HG03025 (cell line): ENCODE measurements around the gene TPMT.
"Not testable (repeated sequence)": the region's sequence is repeated elsewhere in the genome, so short reads cannot be mapped to it uniquely, and the experiment has no call there.

ENCODE experiments used
- ATAC-seq: cut with Tn5 transposase; IDR thresholded peaks from one replicate; pipeline ENCODE4 v1.9.1; 2021; ENCODE audit warnings: mild to moderate bottlenecking, moderate library complexity; ENCODE audit not compliant: unreplicated experiment, low FRiP score

TPMT gene

DNA sequence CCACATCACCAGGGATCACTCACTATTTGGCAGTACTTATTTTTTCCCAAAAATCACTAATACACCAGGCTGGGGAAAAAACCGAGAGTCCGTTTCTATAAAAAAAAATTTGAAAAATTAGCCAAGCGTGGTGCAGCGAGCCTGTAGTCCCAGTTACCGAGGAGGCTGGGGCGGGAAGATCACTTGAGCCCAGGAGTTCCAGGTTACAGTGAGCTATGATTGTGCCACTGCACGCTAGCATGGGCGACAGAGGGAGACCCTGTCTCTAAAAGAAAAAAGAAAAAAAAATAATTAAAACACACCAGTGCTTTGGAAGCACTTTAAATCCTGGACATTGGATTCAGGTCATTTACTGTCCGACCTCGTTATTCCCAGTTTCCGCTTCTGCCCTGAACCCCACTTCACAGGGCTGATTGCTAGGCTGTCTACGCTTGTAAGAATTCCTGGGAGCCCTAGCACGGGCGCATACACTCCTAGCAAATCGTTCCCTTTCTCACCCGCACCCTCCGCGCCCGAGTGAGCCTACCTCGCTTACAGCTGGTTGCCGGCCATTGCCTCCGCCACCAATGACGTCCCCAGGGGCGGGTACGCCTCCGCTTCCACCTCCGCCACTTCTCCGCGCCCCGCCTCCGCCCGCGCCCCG, at the start of gene TPMT:
TSS of gene TPMT (minus strand) at position 571 of the 643 bp plus-strand sequence. CDS start 5,950 bp downstream, outside the sequence.
- ATAC-seq: peak; percentile 54

DNA sequence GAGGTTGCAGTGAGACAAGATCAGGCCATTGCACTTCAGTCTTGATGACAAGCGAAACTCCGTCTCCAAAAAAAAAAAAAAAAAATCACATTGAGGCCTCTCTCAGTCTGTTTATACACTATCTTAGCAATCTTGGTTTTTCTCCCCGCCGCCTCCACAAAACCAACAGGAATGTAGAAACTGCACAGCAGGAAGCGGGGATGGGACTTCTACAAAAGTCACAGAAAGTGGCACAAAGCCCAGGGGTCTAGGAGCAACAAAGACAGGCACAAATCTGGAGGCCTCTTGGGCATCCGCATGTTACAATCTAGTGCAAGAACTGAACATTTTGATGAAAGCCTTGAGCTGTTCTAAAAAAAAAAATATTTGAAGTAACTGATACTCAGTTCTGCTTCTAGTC, 48.9 kb upstream of the TPMT start:
- ATAC-seq: no peak

DNA sequence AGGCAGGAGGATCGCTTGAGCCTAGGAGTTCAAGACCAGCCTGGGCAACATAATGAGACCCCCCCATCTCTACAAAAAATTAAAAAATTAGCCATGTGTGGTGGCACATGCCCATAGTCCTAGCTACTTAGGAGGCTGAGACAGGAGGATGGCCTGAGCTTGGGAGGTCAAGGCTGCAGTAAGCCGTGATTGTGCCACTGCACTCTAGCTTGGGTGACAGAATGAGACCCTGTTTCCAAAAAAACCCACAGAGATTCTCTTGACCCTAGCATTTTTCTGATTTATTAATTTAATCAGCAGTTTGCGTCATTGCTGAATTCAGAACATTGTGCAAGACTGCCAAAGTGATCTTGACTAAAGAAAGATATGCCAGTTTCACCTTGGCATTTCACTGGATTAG, 37.1 kb upstream of the TPMT start:
- ATAC-seq: no peak

DNA sequence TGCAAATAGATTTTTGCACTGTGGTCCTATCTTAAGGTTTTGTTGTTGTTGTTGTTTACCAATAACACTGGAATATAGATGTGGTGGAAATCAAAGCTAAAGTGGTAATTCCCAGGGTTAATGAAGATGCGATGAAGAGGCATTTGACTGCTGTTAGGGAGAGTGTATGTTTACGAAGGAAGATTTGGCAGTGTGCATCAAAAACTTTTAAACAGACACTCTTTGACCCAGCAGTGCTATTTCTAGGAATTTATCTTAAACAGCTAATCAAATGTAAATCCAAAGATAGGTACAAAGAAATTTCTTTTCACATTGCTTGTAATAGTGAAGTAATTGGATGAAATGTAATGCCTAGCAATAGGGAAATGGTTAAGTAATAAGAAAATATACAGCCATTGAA, 34.3 kb upstream of the TPMT start:
- ATAC-seq: no peak

DNA sequence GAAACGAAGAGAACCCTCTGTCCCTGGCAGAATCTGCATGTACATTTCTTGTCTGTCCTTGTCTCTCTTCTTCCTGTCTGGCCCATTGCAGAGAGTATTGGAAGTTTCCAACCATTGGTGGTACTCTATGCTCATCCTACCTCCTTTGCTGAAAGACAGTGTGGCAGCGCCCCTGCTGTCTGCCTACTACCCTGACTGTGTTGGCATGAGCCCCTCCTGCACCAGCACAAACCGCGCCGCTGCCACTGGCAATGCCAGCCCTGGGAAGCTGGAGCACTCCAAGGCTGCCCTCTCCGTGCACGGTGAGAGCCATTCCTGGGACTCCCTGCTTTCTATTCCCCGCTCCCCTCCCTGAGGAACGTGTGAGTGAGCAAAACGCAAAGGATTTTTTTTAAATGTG, 32.8 kb upstream of the TPMT start:
- no peak for ATAC-seq

DNA sequence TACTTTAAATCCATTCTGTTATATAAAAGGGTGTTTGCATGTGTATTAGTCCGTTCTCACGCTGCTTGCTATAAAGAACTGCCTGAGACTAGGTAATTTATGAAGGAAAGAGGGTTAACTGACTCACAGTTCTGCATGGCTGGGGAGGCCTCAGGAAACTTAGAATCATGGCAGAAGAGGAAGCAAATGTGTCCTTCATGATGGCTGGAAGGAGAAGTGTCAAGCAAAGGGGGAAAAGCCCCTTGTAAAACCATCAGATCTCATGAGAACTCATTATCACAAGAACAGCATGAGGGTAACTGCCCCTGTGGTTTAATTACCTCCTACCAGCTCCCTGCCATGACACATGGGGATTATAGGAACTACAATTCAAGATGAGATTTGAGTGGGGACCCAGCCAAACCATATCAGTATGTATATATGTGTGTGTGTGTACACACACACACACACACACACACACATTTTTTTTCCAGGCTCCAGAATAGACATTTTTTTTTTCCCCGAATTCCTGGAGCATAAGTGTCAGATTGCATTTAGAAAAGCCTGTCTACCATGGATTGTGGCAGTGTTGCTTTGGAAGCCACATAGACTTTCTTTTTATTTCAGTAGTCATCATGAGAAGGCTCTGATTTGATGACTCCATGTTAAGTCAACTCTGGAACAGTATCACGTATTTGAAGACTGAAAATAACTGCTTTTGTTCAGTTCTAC, 31.8 kb upstream of the TPMT start:
- ATAC-seq: no peak

DNA sequence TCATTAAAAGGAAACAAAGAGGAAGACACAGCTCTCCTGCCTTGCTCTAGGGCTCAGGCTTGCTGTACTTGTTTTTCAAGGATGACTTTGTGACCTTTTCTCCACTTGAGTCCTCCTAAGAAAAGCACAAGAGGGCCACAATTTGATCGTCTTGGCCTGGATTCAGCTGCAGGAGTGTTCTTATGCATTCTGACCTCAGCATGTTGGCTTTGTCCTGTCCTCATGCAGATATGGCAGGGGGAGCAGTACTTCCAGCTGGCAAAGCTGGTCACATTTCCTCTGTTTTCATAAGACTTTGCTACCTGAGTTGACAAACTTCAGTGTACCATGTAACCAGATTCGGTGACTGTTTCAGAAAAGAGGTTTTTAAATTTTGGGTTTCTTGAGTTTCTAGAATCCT, 31.2 kb upstream of the TPMT start:
- ATAC-seq: no peak

DNA sequence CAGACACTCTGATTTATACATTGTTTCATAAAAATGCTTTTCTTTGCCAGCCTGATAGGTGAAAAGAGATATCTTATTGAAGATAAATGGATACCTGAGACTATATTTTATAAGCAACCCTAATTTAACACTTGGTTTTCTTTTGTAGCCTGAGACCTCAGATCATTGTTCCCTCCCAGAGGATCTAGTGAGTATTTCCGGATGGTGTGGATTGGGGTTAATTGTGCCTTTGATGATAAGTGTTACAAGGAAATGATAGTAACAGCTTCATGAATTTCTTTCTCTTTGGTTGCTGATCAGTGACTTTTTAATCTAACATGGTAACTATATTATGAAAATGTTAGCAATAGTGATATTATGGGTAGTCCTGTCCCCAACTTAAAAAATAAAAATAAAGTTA, 30.7 kb upstream of the TPMT start:
- no peak for ATAC-seq

DNA sequence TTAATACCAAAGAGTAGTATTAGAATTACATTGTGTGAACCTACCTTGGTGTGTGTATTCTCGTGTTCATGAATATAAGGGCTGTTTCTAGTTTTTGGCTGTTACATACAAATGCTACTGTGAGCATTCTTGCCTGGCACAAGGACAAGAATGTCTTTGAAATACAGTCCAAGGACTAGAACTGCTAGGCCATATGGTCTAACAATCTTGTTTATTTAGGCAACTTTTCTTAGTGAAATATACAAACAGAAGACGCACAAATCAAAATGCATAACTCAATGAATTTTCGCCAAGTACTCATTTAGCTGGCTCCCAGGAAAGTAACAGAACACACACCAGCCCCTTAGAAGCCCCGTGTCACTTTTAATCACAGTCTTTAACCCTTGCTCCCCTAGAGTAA, 28.9 kb upstream of the TPMT start:
- ATAC-seq: no peak

DNA sequence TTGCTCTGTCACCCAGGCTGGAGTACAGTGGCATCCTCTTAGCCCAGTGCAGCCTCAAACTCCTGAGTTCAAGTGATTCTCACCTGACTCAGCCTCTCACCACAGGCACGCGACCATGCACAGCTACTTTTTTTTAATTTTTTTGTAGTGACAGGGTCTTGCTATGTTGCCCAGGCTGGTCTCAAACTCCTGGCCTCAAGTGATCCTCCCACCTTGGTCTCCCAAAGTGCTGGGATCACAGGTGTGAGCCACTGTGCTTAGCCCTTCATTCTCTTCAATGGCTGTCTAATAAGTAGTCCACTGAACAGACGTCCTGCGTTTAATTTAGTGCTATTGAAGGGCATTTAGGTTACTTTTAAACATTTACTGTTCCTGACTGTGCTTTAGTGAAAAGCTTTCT, 27.7 kb upstream of the TPMT start:
- ATAC-seq: no peak

DNA sequence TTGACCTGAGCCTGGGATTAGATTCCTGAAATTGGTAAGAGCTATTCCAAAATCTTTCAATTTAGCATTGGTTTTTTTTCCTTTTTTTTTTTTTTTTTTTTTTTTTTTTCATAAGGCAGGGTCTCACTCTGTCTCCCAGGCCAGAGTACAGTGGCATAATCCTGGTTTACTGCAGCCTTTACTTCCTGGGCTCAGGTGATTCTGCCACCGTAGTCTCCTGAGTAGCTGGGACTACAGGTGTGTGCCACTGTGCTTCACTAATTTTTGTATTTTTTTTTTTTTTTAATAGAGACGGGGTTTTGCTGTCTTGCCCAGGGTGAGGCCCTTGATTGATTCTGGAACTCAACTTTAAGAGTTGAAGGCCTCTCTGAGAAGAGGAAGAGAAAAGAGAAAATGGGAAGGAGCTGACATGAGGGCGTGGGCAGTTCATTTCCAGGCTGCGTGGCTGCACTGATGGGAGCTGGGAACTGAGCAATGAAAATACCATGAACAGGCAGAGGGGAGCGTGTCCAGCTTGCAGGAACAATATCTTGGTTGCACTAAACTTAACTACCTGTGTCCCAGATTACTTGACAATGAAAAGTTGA, 25.0 kb upstream of the TPMT start:
- no peak for ATAC-seq

DNA sequence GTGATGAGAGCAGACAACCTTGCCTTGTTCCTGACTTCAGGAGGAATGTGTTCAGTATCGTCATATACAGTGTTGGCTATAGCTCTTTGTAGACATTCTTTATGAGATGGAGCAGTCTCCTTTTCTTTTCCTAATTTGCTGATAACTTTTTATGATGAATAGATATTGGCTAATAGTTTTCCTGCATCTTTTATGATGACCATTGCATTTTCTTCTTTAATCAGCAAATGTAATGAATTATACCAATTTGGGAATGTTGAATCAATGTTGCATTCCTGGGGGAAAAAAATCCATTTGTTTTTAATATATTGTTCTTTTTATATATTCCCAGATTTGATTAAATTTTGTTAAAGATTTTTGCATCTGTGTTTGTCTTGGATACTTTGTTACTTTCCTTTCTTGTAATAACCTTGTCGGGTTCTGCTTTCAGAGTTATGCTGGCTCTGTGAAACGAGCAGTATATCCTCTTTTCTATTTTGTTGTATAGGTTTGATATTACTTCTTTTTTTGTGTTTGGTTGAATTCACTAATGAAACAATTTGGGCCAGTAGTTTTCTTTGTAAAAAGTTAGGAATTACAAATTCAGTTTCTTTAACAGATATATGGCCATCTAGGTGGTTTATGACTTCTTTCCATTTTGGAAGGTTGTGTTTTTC, 24.2 kb upstream of the TPMT start:
- ATAC-seq: no peak

DNA sequence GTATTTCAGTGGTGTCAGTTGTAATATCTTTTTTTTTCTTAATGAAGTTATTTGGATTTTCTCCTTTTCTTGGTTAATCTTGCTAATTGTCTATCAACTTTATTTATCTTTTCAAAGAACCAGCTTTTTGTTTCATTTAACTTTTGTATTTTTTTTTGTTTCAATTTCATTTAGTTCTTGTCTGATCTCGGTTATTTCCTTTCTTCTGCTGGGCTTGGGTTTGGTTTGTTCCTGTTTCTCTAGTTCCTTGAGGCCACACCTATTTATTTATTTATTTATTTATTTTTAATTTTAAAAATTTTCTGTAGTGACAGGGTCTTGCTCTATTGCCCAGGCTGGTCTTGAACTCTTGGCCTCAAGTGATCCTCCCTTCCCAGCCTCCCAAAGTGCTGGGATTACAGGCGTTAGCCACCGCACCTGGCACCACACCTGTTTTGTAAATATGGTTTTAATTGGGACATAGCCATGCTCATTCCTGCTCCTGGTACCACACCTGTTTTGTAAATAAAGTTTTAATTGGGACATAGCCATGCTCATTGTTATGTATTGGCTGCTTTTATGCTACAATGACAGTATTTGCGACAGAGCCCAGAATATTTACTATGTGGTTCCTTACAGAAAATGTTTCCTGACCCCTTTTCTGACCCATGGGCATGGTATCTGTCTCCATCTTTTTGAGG, 22.5 kb upstream of the TPMT start:
- ATAC-seq: no peak

DNA sequence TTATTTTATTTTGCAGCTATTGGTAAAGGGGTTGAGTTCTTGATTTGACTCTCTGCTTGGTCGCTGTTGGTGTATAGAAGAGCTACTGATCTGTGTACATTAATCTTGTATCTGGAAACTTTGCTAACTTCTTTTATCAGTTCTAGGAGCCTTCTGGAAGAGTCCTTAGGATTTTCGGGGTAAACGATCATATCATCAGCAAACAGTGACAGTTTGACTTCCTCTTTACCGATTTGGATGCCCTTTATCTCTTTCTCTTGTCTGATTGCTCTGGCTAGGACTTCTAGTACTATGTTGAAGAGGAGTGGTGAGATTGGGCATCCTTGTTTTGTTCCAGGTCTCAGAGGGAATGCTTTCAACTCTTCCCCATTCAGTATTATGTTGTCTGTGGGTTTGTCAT, 21.3 kb upstream of the TPMT start:
- not testable (repeated sequence) for ATAC-seq

DNA sequence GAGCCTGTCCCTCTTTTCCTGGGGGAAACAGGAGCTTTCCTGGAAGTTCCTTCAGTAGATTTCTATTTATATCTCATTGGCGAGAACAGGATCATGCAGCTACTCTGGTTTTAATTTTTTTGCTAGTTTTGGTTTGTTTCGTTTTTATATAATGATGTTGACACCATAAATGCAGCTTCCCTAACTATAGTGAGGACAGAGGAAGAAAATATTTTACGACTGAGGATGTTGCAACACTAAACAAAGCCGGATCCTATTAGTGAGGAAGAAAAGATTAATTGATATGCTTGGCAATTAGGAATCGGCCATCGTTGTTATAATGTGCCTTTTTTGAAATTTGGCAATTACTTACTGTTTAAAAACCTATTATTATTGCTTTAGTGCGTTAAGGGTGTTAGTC, 17.0 kb upstream of the TPMT start:
- no peak for ATAC-seq

DNA sequence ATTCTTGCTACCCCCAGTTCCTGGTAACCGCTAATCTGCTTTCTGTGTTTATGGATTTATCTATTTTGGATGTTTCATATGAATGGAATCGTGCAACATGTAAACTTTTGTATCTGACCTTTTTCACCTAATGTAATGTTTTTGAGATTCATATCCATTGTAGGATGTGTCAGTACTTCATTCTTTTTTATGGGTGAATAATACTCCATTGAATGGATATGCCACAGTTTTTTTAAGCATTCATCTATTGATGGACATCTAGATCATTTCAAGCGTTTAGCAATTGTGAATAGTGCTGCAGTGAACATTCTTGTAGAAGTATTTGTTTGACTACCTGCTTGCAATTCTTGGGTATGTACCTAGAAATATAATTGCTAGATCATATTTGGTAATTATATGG, 13.4 kb upstream of the TPMT start:
- no peak for ATAC-seq

DNA sequence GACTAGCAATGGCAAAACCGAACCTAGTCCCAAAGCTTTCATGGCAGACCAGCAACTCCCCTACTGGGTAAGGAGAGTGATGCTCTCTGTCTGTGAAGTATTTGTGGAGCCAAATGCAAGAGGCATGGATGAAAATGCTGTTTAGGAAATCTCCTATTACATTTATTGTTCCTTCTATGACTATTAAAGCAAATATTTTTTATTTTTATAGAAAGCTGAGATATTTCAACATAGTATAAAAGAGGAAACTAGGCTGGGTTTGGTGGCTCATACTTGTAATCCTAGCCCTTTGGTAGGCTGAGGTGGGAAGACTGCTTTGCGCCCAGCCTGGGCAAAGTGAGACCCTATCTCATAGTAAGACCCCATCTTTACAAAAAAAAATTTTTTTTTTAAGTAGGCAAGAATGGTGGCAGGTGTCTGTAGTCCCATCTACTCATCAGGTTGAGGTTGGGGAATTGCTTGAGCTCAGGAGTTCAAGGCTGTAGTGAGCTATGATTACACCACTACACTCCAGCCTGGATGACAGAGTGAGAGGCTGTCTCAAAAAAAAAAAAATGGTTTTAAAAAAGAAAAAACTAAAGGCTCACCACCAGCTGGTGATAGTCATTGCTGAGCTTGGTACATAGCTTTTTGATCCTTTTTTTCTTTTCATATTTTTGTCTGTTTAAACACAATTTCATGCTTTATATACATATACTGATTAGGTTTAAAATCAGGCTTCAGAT, 11.6 kb upstream of the TPMT start:
- no peak for ATAC-seq

DNA sequence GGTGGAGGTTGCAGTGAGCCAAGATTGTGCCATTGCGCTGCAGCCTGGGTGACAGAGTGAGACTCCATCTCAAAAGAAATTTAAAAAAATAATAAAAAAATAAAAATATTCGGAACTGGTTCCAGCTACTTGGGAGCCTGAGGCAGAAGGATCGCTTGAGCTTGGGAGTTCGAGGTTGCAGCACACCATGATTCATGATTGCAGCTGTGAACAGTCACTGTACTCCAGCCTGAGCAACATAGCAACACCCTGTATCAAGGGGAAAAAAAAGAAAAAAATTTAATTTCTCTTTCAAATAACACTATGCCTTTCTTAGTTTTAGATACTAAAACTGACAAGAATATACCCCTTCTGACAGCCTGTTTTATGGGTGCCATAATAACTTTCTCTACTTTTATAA, 10.9 kb upstream of the TPMT start:
- ATAC-seq: no peak

DNA sequence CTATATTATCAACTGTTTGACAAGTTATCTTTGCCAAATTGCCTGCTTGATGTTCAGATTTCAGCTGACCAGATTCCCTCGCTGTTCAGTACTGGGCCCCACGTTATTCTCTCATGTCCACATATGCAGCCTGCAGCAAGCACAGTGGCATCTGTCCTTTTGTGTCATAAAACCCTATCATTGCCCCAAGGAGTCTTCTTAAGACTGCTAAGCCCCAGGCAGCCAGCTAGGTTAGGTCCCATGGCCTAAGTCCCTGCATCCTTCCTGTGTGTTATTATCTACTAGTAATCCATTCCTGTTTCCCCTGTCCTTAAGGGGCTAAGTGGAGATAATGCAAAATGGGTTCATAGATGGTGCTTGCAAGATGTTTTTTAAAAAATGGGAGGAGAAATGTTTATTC, 7.5 kb upstream of the TPMT start:
- ATAC-seq: no peak

DNA sequence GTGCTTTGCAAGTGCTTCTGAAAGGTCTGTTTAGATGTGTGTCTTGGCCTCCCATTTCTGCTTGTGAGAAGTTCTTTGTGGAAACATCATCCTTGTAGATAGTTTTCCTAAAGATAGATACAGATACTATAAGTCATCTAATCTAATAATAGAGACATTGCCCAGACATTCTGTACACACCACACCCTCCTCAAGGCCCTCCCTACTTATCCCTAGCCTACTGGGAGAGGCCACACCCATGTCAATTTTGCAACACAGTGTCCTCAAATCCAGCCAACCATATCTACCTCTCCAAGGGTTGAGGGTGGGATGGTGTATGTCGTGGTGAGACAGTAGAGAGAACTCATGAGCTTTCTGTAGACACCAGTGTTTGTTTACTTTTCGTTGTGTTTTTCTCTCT, 6.6 kb upstream of the TPMT start:
- ATAC-seq: no peak
